WERI-Rb-1 (cell line): ENCODE results near the gene DCAF8L2.

Experiments
- DNase-seq: peaks from one replicate; pipeline ENCODE4 v3.0.0-alpha.2; 2020
- H3K27ac ChIP-seq: fragments of 250-450 bp; sonication (Bioruptor Pico); 2 replicates; pipeline ENCODE4 v1.5.1; 2020; ENCODE audit warnings: mild to moderate bottlenecking, moderate library complexity
- H3K27me3 ChIP-seq: fragments of 250-450 bp; sonication (Bioruptor Pico); 2 replicates; pipeline ENCODE4 v1.5.1; 2021; ENCODE audit warnings: mild to moderate bottlenecking, low read depth, moderate library complexity; ENCODE audit not compliant: insufficient read depth, severe bottlenecking
- H3K36me3 ChIP-seq: fragments of 250-450 bp; sonication (Bioruptor Pico); 2 replicates; pipeline ENCODE4 v1.5.1; 2020; ENCODE audit warnings: mild to moderate bottlenecking, moderate library complexity
- H3K4me3 ChIP-seq: 2 replicates; pipeline ENCODE4 v1.5.1; 2011; ENCODE audit warnings: low read depth, mild to moderate bottlenecking, control low read depth, low read length
- H3K9me3 ChIP-seq: fragments of 250-450 bp; sonication (Bioruptor Pico); 2 replicates; pipeline ENCODE4 v1.5.1; 2021; ENCODE audit warnings: mild to moderate bottlenecking, moderate library complexity; ENCODE audit not compliant: severe bottlenecking
- TF ChIP-seq, protein P1 (sequence below): IDR thresholded peaks from 2 replicates; pipeline ENCODE4 v1.5.1; 2011; ENCODE audit warnings: low read depth, mild to moderate bottlenecking, control low read depth, inconsistent platforms, low read length

The DCAF8L2 gene

DNA sequence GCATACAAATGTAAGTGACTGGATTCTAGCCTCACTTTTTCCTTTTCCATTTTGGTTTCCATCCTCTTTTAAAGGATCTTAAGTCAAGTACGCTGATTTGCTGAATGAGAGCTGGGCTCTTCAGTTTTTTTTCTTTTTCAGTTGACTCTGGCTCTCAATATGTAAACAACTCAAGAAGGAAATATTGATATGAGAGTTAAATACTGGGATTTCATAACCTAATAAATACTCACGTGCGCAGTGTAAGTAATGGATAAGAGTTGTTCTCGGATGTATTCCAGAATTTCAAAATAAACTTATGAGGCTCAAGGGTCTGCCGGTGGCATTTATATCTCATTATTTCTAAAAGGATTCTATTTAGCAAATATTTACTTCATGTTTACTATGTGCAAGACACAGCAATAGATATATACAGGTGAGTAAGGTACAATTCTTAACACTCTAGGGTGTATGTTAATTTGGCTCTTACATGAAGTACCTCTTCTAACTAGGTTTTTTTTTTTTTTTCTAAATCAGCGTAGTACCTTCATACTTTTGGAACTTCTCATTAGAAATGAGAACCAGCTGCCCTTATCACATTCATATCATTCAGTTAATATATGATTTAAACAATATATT is 206.6 kb downstream of the DCAF8L2 start:
- Histone ChIP-seq H3K27ac (no peak overlapping the region), H3K9me3 (no peaks in the 10 kb centered on the region), H3K4me3 (no peak overlapping the region), H3K27me3 (no peaks in the 10 kb centered on the region), H3K36me3 (no peaks in the 10 kb centered on the region)
- TF ChIP-seq, protein P1, sequence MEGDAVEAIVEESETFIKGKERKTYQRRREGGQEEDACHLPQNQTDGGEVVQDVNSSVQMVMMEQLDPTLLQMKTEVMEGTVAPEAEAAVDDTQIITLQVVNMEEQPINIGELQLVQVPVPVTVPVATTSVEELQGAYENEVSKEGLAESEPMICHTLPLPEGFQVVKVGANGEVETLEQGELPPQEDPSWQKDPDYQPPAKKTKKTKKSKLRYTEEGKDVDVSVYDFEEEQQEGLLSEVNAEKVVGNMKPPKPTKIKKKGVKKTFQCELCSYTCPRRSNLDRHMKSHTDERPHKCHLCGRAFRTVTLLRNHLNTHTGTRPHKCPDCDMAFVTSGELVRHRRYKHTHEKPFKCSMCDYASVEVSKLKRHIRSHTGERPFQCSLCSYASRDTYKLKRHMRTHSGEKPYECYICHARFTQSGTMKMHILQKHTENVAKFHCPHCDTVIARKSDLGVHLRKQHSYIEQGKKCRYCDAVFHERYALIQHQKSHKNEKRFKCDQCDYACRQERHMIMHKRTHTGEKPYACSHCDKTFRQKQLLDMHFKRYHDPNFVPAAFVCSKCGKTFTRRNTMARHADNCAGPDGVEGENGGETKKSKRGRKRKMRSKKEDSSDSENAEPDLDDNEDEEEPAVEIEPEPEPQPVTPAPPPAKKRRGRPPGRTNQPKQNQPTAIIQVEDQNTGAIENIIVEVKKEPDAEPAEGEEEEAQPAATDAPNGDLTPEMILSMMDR: no peak
- no peak for DNase-seq

DNA sequence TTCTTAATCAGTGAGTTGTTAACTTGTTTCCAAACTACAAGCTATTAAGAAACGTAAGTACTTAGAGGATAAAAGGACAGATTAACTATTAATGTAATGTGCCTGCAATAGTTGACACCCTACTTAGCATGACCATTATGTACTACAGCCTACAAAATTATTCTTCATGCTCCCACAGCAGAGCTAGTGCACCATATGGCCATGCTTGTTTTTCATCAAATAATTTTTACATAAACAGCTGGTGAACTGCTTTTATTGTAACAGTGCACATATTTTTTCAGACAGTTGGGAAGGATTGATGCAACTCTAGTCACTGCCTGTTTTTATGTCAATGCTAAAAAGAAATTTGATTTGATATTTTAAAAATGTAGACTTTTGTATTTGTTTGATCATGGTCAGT is 207.4 kb downstream of the DCAF8L2 start:
- H3K4me3 ChIP-seq: no peak overlapping the region
- TF ChIP-seq, protein P1: no peak
- DNase-seq: no peak

More for the DNA sequence above, 207.4 kb downstream of the DCAF8L2 start:
- H3K27me3 ChIP-seq: no peaks in the 10 kb centered on the region
- no peaks in the 10 kb centered on the region for H3K36me3 ChIP-seq
- H3K9me3 ChIP-seq: no peaks in the 10 kb centered on the region
- H3K27ac ChIP-seq: no peak overlapping the region
